HG03280 (cell line): ENCODE data around the gene DNMT3A.
A peak's percentile ranks its signal among the peaks of the same experiment; 100 is the strongest.

ENCODE experiments used
- ATAC-seq: cut with Tn5 transposase; IDR thresholded peaks from one replicate; pipeline ENCODE4 v1.9.1; 2021; ENCODE audit warnings: mild to moderate bottlenecking, moderate library complexity; ENCODE audit not compliant: unreplicated experiment

Gene DNMT3A

DNA sequence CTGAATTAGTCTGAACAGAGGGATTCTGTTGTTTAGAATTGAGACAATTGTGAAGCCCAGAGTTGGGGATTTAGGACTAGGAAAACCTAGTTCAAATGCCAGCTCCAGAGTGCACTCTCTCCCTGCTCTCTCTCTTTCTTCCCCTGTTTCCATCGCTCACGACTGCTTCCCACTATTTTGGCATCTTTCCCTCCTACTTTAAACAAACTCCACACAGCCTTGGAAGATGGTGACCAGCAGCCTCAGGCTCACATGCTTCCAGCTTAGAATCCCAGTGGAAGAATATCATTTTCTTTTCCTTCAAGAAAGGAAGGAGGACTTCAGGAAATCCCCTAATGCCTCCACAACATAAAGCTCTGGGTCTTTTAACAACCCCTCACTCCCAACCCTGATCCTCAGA is 6.1 kb upstream of the DNMT3A start:
- ATAC-seq: no peak

GRCh38 chr2:25347205-25347815 is 5.6 kb upstream of the DNMT3A start:
- no peak for ATAC-seq

- ATAC-seq: no peak
Measured at GRCh38 chr2:25343187-25343825, 1.6 kb upstream of the DNMT3A start.

- peak; percentile 79 for ATAC-seq
Measured at GRCh38 chr2:25342372-25343186, 854 bp upstream of the DNMT3A start.

GRCh38 chr2:25341011-25341727 is 556 bp downstream of the DNMT3A start:
- ATAC-seq: peak; percentile 25

DNA sequence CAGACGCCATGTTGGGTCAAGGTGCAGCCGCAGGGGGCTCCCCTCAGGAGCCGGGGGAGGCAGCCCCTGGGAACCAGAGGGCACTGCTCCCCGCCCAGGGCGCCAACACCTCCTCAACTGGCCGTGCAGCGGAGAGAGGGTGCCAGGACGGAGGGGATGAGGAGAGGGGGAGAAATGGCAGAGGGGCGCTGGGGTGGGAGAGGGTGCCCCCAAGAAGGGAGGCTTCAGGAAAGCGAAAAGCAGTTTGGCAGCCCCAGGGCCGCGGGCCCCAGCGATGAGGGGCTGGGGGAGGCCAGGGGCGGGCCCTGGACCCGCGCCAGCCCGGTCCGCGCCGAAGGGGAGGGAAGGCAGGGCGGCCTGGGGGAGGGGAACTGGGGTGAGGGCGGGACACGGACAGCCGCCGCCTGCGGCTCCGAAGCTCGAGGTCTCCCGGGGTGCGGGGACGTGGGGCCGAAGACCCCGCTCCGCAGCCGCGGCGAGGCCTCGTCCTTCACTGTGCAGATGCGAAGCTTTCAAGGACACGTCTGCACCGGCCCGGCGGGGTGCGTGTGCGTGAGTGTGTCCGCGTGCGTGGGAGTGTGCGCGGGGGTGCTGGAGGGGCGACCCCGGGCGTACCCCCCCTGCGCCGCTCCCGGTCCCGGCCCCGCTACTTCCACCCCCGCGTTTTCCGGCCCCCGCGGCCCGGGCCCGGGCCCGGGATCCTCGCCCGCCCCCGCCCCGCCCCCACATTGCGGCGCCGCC is 1.4 kb downstream of the DNMT3A start:
- ATAC-seq: no peak

- no peak for ATAC-seq
Measured at GRCh38 chr2:25339791-25340180, 1.9 kb downstream of the DNMT3A start.

- ATAC-seq: no peak
Measured at GRCh38 chr2:25339211-25339674, 2.5 kb downstream of the DNMT3A start.

DNA sequence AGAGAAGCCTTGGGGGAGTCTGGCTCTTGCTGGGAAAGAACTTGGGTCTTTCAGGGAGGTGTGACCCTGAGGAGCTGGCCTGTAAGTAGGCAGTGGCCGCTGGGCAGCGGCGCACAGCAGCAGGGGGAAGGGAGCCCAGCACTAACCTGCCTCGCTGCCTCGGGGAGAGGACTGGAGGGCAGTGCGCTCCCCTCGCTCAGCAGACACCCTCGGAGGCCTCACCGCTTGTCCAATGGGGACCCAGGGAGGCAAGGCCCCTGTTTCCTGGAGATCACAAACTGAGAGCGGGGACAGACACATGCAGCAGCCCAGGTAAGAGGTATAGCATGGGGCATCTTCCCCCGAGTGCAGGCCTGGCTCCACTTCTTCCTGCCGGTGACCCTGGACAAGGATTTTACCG is 3.3 kb downstream of the DNMT3A start:
- no peak for ATAC-seq

DNA sequence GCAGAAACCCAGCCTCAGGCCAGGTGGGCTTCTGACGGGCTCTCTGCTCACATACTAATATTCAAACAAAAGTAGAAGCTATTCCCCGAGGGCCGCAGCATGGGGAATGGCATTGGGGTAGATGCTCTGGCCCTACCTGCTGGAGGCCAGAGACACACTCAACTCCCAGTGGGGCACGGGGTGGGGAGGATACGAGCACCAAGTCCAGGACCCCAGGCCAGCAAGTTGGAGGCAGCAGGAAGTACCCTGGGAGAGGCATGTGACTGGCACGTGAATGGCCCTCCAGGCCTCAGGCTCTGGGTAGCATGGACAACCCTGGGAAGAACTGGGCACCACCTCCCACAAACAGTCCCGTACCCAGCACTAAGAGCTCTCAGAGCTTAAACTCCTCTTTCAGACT is 3.8 kb downstream of the DNMT3A start:
- ATAC-seq: no peak

DNA sequence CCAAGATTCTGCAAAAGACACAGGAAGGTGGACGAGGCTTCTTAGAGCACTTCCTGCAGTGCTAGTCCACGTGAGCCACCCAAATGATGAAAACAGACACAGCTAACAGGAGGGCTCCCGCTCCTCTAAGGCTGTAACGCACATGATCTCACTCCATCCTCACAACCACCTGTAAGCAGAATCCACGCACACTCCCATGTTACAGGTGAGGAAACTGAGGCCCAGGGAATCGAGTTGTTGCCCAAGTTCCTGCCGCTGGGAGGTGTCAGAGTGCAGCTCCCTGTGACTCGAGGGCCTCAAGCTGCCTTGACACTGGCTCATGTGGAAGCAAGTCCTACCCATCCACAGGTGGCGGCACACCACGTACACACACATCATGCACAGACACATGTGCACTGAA is 4.4 kb downstream of the DNMT3A start:
- no peak for ATAC-seq

DNA sequence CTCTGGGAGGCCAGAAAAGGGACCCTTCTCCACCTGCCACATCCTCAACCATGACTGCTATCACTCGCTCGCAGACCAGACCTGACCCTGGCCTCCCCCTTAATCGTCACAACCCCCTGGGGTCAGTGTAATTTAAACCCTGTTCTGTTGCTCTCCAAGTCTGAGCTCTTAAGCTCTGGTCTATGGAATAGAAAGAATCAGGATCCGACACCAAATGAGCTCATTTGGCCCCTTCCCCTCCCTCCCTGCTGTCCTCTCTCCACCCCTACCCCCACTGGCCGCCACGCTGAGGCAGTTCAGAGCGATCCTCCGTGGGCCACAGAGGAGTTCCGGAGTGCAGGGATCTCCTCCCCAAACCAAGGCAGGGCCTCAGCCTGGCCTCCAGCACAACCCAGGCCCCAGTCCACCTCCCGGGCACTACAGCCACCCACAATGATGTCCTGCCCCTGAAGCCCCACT is 5.3 kb downstream of the DNMT3A start:
- no peak for ATAC-seq

GRCh38 chr2:25335971-25336370 is 5.8 kb downstream of the DNMT3A start:
- no peak for ATAC-seq

GRCh38 chr2:25335204-25335603 is 6.5 kb downstream of the DNMT3A start:
- ATAC-seq: no peak

- no peak for ATAC-seq
Measured at GRCh38 chr2:25334482-25334881, 7.2 kb downstream of the DNMT3A start.

GRCh38 chr2:25333981-25334380 is 7.7 kb downstream of the DNMT3A start:
- ATAC-seq: no peak

DNA sequence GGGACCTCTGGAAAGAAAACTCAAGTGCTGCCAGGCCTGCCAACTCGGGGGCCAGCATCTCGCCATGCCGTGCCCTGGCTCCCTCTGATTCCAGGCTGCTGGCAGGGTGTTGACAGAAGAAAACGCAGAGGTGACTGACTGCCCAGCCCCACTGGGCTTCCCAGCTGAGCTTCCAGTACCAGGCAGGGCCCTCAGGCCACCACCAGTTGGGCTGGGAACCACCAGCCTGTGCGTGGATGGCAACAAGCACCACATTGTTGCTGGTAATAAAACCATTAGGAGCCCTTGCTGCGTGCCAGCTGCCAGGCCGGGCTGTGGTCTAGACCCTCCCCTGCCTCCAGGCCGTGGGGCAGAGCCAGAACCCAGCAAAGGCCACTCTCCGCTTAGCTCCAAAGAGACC is 9.2 kb downstream of the DNMT3A start:
- no peak for ATAC-seq

- no peak for ATAC-seq
Measured at GRCh38 chr2:25331686-25332365, 9.9 kb downstream of the DNMT3A start.

- no peak for ATAC-seq
Measured at GRCh38 chr2:25330937-25331336, 10.8 kb downstream of the DNMT3A start.

GRCh38 chr2:25330273-25330672 is 11.5 kb downstream of the DNMT3A start:
- no peak for ATAC-seq
